HEK293T (cell line): ENCODE measurements around the gene CAMK2A.
"Not testable (repeated sequence)": the region's sequence is repeated elsewhere in the genome, so short reads cannot be mapped to it uniquely, and the experiment has no call there.

ENCODE experiments used
- CTCF ChIA-PET: fragments of 350-600 bp; formaldehyde crosslinking; extraction: SDS; loops from one replicate; lab custom pipeline; 2021; ENCODE audit warnings: antibody characterized with exemption, inconsistent platforms; lab: Yijun Ruan, JAX
- POLR2A ChIA-PET: fragments of 350-600 bp; formaldehyde crosslinking; extraction: SDS; loops from one replicate; lab custom pipeline; 2020; ENCODE audit warnings: antibody characterized with exemption, inconsistent platforms; lab: Yijun Ruan, JAX
- DNase-seq: peaks from one replicate; pipeline ENCODE4 v3.0.0; 2012; ENCODE audit warnings: mixed read lengths; ENCODE audit errors: extremely low spot score
- ARNT ChIP-seq: fragments of 450-650 bp; IDR thresholded peaks from 2 replicates; pipeline ENCODE4 v1.6.1; 2017; ENCODE audit warnings: mild to moderate bottlenecking
- BHLHE40 ChIP-seq: fragments of 450-650 bp; IDR thresholded peaks from 2 replicates; pipeline ENCODE4 v1.6.1; 2016; ENCODE audit warnings: mild to moderate bottlenecking, moderate library complexity, borderline replicate concordance
- CTBP1 ChIP-seq: fragments of 450-650 bp; IDR thresholded peaks from 2 replicates; pipeline ENCODE4 v1.6.1; 2016; ENCODE audit warnings: borderline replicate concordance
- ELF4 ChIP-seq: fragments of 450-650 bp; IDR thresholded peaks from 2 replicates; pipeline ENCODE4 v1.6.1; 2017; ENCODE audit warnings: antibody characterized with exemption
- FOXA1 ChIP-seq: fragments of 450-650 bp; IDR thresholded peaks from 2 replicates; pipeline ENCODE4 v1.6.1; 2016; ENCODE audit warnings: mild to moderate bottlenecking
- FOXK2 ChIP-seq: fragments of 450-650 bp; IDR thresholded peaks from 2 replicates; pipeline ENCODE4 v1.6.1; 2016; ENCODE audit warnings: mild to moderate bottlenecking
- FOXM1 ChIP-seq: fragments of 450-650 bp; IDR thresholded peaks from 2 replicates; pipeline ENCODE4 v1.6.1; 2017; ENCODE audit warnings: mild to moderate bottlenecking, borderline replicate concordance
- HDGF ChIP-seq: fragments of 450-650 bp; IDR thresholded peaks from 2 replicates; pipeline ENCODE4 v1.6.1; 2017; ENCODE audit warnings: antibody characterized with exemption, borderline replicate concordance
- L3MBTL2 ChIP-seq: fragments of 450-650 bp; conservative IDR thresholded peaks from 2 replicates; pipeline ENCODE4 v1.6.1; 2016; ENCODE audit warnings: mild to moderate bottlenecking
- LEF1 ChIP-seq: fragments of 450-650 bp; IDR thresholded peaks from 2 replicates; pipeline ENCODE4 v1.6.1; 2017; ENCODE audit warnings: mild to moderate bottlenecking, borderline replicate concordance
- NFRKB ChIP-seq: fragments of 450-650 bp; IDR thresholded peaks from 2 replicates; pipeline ENCODE4 v1.6.1; 2016; ENCODE audit warnings: mild to moderate bottlenecking, moderate library complexity
- SP1 ChIP-seq: fragments of 450-650 bp; IDR thresholded peaks from 2 replicates; pipeline ENCODE4 v1.6.1; 2017
- SUZ12 ChIP-seq: fragments of 450-650 bp; IDR thresholded peaks from 2 replicates; pipeline ENCODE4 v1.6.1; 2016; ENCODE audit warnings: mild to moderate bottlenecking
- TARDBP ChIP-seq: fragments of 450-650 bp; IDR thresholded peaks from 2 replicates; pipeline ENCODE4 v1.6.1; 2016
- ZNF384 ChIP-seq: fragments of 450-650 bp; IDR thresholded peaks from 2 replicates; pipeline ENCODE4 v1.6.1; 2016
- TF ChIP-seq, protein P1 (sequence below): fragments of 450-650 bp; IDR thresholded peaks from 2 replicates; pipeline ENCODE4 v1.6.1; 2016

CAMK2A gene

DNA sequence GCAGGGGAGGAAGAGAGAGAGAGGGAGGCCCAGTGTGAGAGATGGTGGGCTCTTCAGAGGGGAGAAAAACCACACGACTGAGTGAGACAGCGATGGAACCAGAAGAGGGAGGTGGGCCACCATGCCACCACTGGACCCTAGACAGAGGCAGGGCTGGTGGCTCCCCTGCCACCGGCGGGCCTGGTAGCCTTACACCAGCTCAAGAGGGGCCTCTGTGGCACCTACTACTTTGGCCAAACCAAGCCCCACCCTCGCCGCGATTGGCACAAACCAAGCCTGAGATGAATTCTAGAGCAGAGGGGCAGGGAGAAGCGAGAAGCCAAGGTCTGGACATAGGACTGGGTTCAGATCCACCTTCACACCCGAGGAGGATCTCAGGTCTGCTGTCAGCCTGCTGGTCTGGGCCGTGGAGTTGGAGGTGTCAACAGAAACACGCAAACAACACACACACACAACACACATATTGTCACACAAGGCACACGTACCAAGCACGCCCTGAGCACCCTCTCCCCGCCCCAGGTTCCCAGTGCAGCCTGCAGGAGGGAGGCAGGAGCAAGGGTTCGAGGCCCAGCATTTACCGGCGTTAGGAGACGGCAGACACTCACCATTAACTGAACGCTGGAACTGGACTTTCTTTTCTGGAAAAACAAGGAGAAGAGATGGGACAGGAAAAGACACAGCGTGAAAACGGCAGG lies 50.3 kb downstream of the CAMK2A start:
- TF ChIP-seq NFRKB (no peak), FOXA1 (no peak)
- TF ChIP-seq, protein P1, sequence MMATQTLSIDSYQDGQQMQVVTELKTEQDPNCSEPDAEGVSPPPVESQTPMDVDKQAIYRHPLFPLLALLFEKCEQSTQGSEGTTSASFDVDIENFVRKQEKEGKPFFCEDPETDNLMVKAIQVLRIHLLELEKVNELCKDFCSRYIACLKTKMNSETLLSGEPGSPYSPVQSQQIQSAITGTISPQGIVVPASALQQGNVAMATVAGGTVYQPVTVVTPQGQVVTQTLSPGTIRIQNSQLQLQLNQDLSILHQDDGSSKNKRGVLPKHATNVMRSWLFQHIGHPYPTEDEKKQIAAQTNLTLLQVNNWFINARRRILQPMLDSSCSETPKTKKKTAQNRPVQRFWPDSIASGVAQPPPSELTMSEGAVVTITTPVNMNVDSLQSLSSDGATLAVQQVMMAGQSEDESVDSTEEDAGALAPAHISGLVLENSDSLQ, result no peak
- POLR2A ChIA-PET, result no interaction called here
- no peak for DNase-seq
- CTCF ChIA-PET, result no interaction called here

DNA sequence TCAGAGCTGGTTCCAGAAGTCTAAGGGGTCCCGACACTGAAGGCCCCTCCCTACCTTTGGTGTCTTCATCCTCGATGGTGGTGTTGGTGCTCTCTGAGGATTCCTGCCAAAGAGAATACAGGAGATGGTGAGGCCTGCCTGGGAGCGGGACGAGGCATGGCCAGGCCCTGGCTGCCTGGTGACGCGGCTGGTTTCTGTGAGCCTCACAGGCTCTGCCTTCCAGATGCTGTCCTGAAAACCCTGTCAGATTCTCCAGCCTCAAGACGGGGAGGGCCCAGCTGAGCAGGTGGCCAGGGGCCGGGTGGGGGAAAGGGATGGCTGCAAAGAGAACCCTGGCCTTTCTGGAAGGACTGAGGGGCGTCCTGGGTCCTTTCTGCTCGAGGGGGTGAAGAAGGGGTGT lies 50.9 kb downstream of the CAMK2A start:
- TF ChIP-seq FOXA1 (no peak), SP1 (no peak), NFRKB (no peak), L3MBTL2 (no peak), TARDBP (no peak), FOXK2 (no peak), ARNT (no peak), HDGF (no peak), CTBP1 (no peak)
- POLR2A ChIA-PET, result no interaction called here
- DNase-seq, result no peak
- CTCF ChIA-PET, result no interaction called here

DNA sequence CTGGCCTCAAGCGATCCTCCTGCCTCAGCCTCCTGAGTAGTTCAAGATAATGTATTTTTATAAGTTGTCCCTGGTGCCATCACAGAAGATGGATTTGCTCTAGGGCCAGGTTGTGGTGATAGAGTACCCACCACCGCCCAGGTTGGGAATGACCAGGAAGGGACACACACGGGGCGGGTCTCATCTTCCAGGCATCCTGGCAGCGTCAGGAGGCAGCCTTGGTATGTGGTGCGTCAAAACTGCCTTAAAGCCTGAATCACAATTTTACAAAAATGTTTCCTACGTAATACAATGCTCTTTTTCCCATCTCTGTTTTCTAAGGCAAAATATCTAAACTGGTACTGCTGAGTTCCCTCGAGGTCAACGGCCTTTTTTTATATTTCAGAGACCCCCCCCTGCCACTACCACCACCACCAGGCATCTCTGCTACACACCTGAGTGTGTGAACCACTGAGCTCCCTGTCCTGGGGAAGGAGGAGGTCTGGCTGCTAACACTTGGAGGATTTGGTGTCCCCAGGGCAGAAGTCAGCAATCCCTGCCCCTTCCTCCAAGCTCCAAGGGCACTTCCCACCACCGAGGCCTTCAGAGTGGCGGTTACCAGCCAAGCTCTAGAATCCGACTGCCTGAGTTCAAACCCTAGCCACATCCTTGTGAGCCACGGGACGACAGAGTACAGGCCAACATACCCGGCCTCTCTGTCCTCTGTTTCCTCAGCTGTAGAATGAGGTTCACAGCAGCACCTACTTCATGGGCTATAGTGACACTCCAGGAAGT lies 52.4 kb downstream of the CAMK2A start:
- ChIA-PET POLR2A (interaction anchor here (1.1 kb wide), 1 partner anchor 110 kb away, joined by 3 read pairs; no protein-coding TSS in a partner anchor), CTCF (no interaction called here)
- no peak for DNase-seq
- TF ChIP-seq, protein P1, result no peak
- TF ChIP-seq ZNF384, result no peak
- TF ChIP-seq LEF1, result no peak
- TF ChIP-seq FOXK2, result no peak

DNA sequence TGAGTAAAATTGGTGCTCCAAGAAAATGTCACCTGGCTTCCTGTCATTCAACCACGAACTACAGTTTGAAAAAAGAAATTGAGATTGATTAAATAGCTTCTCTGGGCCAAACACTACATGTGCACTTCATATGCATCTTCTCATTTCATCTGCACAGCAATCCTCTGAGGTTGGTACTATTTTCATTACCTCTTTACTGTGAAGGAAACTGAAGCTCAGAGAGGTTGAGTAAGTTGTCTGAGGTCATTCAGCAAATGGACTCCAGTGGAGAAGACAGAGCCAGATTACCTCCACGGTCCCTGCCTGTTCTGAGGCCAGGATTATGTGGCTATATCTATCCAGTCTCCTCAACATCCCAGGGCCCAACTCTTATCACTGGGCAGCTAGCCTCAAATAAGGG lies 53.3 kb downstream of the CAMK2A start:
- CTCF ChIA-PET, result no interaction called here
- TF ChIP-seq FOXM1, result no peak
- TF ChIP-seq TARDBP, result no peak
- no peak for TF ChIP-seq SUZ12
- TF ChIP-seq FOXK2, result no peak
- no peak for TF ChIP-seq NFRKB
- TF ChIP-seq FOXA1, result no peak
- POLR2A ChIA-PET, result no interaction called here
- no peak for DNase-seq

DNA sequence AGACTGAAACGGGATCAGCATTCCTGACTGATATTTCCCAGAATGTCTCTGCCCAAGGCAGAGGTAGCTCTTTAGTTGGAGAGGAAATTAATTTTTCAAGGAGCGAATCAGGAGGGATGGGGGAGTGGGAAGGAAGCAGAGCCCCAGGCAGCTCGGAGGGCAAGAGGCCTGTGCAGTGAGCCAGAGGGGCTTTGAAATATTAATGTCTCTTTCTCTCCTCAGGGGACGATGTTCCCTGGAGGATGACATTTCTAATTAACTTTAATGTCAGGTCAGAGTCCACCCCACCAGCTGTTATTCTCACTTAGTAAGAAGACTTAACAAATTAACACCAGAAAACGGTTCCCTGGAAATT lies 54.1 kb downstream of the CAMK2A start:
- POLR2A ChIA-PET, result no interaction called here
- TF ChIP-seq LEF1 (no peak), FOXK2 (no peak), SP1 (no peak), BHLHE40 (no peak), TARDBP (no peak)

DNA sequence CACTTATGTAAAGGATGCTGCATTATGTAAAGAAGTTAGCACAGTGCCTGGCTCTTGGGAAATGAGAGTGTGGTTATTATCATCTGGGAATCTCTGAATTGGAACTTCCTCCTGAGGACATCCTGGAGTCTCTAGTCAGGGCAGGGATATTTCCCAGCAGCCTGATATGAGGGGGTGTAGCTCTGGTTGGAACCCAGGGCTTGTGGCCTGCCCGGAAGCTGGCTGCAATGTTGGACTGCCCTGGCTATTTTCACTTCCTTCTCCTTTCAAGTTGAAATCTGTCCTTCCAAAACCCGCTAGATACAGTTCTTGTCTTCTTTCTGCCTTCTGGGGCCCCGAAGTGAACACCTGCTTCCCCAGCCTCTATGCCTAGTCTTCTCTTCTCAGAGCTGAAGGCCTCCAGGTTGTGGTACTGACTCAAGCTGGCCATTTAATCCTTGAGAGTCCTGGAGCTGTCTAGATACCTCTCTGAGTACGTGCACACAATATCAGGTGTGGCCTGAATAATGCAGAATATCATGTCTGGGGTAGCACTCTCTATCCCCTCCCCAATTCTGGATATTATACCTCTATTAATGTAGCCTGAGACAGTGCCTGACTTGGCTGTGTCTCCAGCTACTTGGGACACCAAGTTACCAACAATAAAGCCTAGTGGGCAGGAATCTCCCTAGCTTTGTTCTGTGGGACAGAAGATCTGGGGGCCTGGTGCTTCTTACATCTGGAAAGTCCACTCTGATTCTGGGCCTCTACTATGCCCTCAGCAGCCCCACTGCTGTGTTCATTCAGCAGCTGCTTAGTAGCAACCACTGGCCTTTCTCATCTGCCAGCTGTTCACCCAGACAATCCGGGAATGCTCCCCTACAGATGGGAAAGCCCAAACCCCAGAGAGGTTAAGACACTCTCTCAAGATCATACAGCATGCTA lies 54.7 kb downstream of the CAMK2A start:
- ChIA-PET POLR2A (no interaction called here), CTCF (interaction anchor here (0.5 to 1.3 kb wide), 3 partner anchors 12 to 73 kb away, joined by 3 read pairs; no protein-coding TSS in a partner anchor)
- no peak for DNase-seq
- TF ChIP-seq TARDBP, result no peak
- TF ChIP-seq ZNF384, result no peak
- TF ChIP-seq ELF4, result no peak
- TF ChIP-seq BHLHE40, result no peak
- TF ChIP-seq HDGF, result no peak
- TF ChIP-seq, protein P1, result no peak
- TF ChIP-seq FOXK2, result no peak
- no peak for TF ChIP-seq L3MBTL2
- no peak for TF ChIP-seq NFRKB
- no peak for TF ChIP-seq CTBP1
- TF ChIP-seq LEF1, result no peak
- TF ChIP-seq ARNT, result no peak
- no peak for TF ChIP-seq FOXA1
- TF ChIP-seq SP1, result no peak
- no peak for TF ChIP-seq FOXM1
- TF ChIP-seq SUZ12, result no peak

More for the DNA sequence above, 54.1 kb downstream of the CAMK2A start:
- CTCF ChIA-PET, result interaction anchor here (1.3 kb wide), 1 partner anchor 73 kb away, joined by 3 read pairs; no protein-coding TSS in a partner anchor
- no peak for DNase-seq

DNA sequence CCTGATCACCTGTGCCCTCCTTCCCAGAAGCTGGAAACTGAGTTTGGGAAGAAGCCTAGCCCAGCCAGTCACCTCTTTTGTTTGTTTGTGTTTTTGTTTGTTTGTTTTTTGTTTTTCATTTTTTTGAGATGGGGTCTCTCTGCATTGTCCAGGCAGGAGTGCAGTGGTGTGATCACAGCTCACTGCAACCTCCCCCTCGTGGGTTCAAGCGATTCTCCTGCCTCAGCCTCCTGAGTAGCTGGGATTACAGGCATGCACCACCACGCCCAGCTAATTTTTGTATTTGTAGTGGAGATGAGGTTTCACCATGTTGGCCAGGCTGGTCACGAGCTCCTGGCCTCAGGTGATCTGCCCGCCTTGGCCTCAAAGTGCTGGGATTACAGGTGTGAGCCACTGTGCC lies 55.9 kb downstream of the CAMK2A start:
- CTCF ChIA-PET, result not testable (repeated sequence)

More for the DNA sequence above, 55.9 kb downstream of the CAMK2A start:
- POLR2A ChIA-PET, DNase-seq: not testable (repeated sequence)
